SH-SY5Y (cell line): ENCODE results near the gene ZNRF3.

Experiments
- GATA2 ChIP-seq: IDR thresholded peaks from 2 replicates; pipeline ENCODE4 v1.6.1; 2011; ENCODE audit warnings: mild to moderate bottlenecking, low read depth, low read length
- GATA3 ChIP-seq: IDR thresholded peaks from 2 replicates; pipeline ENCODE4 v1.6.1; 2011; ENCODE audit warnings: low read depth, mild to moderate bottlenecking, low read length, moderate library complexity

GRCh38 chr22:29062286-29062821, 179.0 kb downstream of the ZNRF3 start:
- TF ChIP-seq GATA3 (no peak), GATA2 (no peak)
